Cerebellar nuclear complex (tissue), 1 donor: Measurements from ENCODE around the gene PRKAG2.

Source experiments
- DNase-seq, 2 experiments: peaks; one replicate each; lab custom pipeline; 2025; lab: John Stamatoyannopoulos, UW

Gene PRKAG2

DNA sequence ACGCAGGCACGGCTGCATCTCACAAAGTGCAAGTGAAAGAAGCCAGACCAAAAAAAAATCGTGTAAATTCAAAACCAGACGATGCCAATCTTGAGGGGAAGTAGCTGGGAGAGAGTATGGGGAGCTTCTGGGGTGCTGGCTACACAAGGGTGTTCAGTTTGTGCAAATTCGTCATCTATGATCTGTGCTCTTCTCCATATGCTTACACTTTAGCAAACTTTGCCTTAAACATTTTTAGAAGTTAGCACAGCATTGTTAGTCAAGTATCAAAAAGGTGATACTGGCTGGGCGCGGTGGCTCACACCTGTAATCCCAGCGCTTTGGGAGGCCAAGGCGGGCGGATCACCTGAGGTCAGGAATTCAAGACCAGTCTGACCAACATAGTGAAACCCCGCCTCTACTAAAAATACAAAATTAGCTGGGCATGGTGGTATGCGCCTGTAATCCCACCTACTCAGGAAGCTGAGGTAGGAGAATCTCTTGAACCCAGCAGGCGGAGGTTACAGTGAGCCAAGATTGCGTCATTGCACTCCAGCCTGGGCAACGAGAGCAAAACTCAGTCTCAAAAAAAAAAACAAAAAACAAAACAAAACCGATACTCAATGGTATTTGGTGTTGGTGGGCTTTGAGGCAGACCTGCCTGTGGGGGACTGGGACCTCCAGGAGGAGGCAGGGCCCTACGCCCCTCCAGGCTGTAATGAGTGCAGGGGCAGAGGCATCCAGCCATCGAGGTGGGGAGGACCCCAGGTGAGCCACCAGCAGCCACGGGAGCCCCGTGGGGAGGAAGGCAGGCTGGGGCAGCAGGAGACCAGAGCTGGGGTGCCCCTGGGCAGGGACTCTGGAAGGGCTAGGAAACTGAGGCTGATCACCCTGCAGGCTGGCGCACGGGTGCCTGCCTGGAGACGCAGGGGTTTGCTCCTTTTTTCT, 150.0 kb downstream of the PRKAG2 start:
- DNase-seq: no peak

GRCh38 chr7:151725844-151726651, 150.9 kb downstream of the PRKAG2 start:
- DNase-seq: no peak

GRCh38 chr7:151724920-151725584, 151.9 kb downstream of the PRKAG2 start:
- DNase-seq: no peak

- DNase-seq: no peak
These were observed 152.5 kb downstream of the PRKAG2 start for GRCh38 chr7:151724250-151724915.

DNA sequence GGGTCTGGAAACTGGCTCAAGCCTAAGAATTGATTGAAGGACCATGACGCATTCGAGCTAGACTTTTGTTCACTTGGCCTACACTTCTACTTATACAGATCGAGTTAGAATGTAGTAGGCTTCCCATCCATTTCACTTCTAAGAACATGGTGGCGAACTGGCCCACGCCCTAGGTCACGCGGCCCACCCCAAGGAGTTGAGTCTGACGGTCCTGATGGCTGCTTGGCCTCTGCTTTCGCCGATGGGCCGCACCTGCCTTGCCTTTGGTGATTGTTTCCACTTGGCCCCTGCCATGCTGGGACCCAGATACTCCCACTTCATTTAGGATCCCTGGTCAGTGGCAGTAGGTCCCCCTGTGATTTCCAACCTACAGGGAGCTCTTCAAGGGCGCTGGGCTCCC, 153.6 kb downstream of the PRKAG2 start:
- DNase-seq: no peak

DNA sequence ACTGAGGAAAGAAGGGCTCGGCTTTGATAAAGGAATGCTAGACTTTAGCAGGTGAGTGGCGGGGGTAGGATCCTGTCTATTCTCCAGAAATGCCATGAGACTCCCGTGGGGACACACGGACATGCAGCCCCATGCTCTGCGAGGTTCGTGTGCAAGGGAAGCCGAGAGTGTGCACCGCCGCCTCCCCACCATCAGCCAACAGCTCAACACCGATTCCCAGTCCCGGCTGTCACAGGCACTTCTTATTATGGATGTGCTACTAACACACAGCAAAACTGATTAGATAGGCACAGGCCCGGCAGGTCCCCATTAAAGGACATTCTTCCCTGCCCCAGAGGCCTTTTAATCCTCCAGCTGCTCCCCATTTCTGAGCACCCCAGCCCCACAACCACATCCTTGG, 154.4 kb downstream of the PRKAG2 start:
- DNase-seq: no peak

DNA sequence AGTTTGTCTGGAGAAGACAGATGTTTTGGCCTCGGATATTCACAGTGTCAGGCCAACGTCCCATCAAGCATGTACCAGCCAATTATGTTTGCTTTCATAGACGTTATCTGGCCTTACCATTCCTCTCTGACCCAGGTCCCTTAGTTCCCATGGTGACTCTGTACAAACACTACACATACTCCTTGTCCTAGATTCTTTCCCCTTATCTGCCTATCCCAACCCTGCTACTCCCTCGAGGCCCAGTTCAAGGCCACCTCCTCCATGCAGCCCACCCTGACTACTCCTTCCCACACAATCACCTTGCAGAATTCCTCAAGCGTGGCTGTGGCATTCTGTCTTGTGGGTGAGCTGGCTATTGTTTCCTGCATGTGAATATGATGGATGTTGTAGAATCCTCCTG, 155.2 kb downstream of the PRKAG2 start:
- no peak for DNase-seq

- DNase-seq: no peak
These were observed 155.7 kb downstream of the PRKAG2 start for GRCh38 chr7:151721236-151721635.

DNA sequence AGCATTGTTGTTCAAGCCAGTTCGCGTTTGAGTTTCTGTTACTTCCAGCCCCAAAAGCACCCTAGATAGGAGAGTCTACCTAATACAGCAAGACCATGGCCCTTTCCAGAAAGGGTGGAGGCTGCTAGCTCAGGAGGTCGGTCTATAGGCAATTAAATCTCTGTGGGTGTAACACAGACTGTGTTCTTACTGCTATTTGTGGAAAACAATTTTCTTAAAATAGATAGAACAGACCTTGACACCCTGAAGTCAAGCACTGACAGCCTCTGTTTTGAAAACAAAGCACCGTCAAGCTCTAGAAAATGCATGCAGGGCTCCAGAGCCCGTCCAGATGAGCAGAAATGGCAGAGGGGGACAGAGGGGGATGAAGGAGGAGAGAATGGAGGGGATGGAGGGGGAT, 156.6 kb downstream of the PRKAG2 start:
- DNase-seq: no peak

- no peak for DNase-seq
These were observed 157.0 kb downstream of the PRKAG2 start for GRCh38 chr7:151719897-151720242.

- DNase-seq: no peak
These were observed 157.7 kb downstream of the PRKAG2 start for GRCh38 chr7:151719031-151719896.

DNA sequence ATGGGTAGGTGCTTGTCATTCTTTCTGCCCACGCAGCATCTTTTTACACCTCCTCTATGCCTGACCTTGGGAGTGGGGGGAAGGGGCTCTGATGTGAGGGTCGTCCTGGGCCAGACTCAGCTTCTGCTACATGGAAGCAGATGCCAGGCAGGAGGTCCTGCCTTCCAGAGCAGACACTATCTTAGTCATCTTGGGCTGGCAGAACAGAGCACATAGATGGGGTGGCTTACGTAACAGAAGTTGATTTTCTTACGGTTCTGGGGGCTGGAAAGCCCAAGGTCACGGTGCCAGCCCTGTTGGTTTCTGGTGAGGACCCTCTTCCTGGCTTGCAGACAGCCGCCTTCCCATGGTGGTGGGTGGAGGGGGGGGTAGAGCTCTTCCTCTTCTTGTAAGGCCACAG, 159.0 kb downstream of the PRKAG2 start:
- DNase-seq: no peak

DNA sequence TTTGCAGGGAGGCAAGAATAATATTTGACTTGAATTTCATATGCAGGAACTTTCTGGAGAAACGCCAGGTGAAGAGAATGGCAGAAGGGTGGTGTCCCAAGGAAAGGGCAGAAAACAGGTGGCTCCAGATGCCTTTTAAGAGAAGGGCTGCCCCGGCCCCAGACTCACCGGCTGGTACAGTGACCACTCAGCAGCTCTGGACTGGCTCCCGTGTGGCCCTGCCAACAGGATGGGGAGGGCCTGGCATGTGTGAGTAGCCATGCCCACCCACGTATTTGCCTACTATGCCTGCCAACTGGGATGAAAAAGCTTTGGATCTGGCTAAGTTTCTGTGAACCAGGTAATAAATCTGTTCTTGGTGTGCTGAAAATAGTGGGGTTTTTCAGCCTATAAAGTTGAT, 159.5 kb downstream of the PRKAG2 start:
- peak in 1 of 2 experiments; percentile 10 for DNase-seq

DNA sequence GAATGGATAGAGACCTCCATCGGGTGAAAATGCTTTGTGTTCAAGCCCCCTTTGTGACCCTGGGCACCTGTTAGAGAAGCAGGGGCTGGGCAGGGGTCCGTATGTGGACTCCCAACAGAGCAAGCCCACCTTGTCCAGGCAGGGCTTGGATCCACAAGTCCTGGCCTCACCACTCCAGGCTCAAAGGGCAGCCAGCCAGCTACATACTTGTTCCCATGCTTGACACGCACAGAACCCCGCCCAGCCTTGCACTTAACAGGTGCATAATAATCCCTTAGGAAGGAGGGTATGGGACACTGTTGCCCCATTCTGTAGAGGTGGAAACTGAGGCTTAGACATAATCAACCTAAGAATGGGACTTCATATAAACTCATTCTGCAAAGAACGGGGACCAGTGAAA, 160.6 kb downstream of the PRKAG2 start:
- DNase-seq: no peak

DNA sequence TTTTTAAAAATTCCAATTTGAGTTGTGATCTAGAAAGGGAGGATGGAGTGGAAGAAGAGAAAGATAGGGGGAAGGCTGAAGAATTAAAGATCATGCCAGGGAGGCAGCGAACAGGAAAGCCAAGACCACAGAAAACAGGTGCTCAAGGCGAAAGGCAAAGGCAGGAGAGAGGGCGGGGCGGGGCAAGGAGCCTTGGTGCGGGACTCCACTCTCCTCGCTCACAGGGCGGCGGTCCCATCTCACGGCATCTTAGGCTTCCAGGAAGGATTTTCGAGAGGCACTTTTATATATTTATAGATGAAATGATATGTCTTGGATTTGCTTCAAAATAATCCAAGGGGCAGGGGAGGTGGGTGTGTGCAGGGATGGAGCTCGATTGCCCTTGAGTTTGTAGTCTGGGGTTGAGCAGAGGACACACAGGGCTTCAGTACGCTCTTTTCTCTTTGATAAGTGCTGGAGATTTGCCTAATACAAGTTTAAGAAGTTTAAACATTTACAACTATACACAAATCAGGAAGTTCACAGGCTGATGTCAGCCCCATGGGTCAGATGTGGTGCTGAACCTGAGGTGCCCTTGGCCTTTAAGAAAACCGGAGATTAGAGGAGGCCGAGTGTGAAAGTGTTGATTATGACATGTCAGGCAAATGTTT, 161.1 kb downstream of the PRKAG2 start:
- no peak for DNase-seq

- no peak for DNase-seq
These were observed 162.7 kb downstream of the PRKAG2 start for GRCh38 chr7:151714201-151714600.

DNA sequence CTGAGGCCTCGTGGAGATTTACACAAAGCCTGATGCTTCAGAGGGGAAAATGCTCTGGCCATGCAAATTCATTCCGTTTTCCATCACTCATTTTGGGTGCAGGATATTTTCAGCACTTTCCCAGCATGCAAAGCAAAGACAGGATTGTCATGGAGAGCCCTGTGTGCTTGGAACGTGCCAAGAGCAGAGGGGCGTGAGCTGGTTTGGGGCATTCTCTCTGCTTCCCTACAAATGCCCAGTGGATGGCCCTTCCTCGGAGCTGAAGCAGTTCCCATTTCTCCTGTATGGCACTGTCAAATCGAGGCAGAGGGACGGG, 164.1 kb downstream of the PRKAG2 start:
- DNase-seq: no peak

DNA sequence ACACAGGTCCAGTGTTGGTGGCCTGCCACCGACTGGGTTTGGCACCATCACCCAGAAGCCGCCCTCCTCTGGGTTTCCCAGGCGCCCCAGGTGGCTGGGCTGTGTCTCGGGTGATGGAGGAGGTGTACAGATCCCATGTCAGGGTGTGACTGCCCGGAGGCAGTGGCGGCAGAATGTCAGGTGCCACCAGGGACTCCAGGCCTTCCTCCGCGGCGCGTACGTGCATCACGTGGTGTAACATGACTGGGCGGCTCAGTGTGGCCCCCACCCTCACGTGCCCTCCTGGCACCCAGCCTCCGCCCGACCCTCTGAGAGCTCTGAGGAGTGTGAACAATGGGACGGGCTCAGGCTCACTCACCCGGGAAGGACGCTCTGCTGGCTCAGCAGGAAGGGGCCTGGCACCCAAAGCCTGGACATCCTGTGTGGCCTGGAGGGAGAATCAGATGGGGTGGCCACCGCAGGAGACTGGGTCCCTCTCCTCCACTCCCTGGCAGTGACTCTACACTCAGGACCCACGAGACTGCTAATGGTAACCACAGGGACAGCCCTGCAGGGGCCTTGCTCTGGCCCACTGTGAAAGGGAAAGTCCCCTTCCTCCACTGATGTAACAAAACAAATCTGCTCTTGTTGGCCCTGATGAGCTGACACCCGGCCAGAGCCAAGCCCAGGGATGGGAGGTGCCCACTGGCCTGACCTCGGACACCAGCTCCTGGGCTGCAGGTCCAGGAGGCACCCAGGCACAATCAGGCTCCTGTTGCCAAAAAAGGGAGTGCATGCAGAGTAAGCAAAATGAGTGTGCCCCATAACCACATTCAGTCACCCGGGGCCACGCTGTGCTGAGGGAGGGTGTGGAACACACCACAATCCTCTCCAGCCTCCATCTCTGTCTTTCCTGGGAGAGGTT, 164.8 kb downstream of the PRKAG2 start:
- DNase-seq: no peak

GRCh38 chr7:151711435-151711872, 165.5 kb downstream of the PRKAG2 start:
- no peak for DNase-seq
